B cell (primary cell): ENCODE results near the gene LEMD3.

Source experiments
- CTCF ChIP-seq: fragments of 200-600 bp; IDR thresholded peaks from one replicate; pipeline ENCODE4 v1.8.0; 2022; ENCODE audit warnings: antibody characterized with exemption, mild to moderate bottlenecking
- EZH2 ChIP-seq: IDR thresholded peaks from 2 replicates; pipeline ENCODE4 v1.6.1; 2012; ENCODE audit warnings: borderline replicate concordance, low read depth, mild to moderate bottlenecking, moderate library complexity, low read length; ENCODE audit not compliant: insufficient read depth, poor library complexity, severe bottlenecking

- no peak for TF ChIP-seq CTCF
- TF ChIP-seq EZH2: no peak
These were observed 30.0 kb upstream of the LEMD3 start for GRCh38 chr12:65139389-65139788.
